Measurements from ENCODE around the gene DACH1. TPM values are rescaled to one million over a fixed set of nuclear protein-coding genes. Genes with fewer than 3 reads are reported as not detected.

DACH1 gene
- total and polyA plus RNA-seq, 11 donors = 1.2 to 3.8 (median 2.1) TPM

- no peaks in the 10 kb centered on the region for H3K36me3 ChIP-seq
- no peak for DNase-seq
- ATAC-seq = no peak
- H3K4me1 ChIP-seq = peaks cover 0 to 11% (median 0%) of the 10 kb centered on the region in 12 donors
- H3K9me3 ChIP-seq = no peaks in the 10 kb centered on the region
- WGBS, 4 donors = 88 to 96% (median 90%) methylated on average over 1 of the region's 1 CpG
- H3K27ac ChIP-seq = peak overlapping the region in 4 of 12 donors; percentile 4 to 26 (median 16)
- no peaks in the 10 kb centered on the region for H3K27me3 ChIP-seq
- H3K4me3 ChIP-seq = no peak overlapping the region
- TF ChIP-seq CTCF (IDR thresholded peaks at IDR 0.05) = no peak
- no peak for TF ChIP-seq POLR2A (IDR thresholded peaks at IDR 0.05)
- intact Hi-C loops (cut with DNase I) = no loop called here
Measured at GRCh38 chr13:71632721-71633120, 234.3 kb downstream of the DACH1 start.

GRCh38 chr13:71632206-71632605 is 234.8 kb downstream of the DACH1 start:
- no peak overlapping the region for H3K4me3 ChIP-seq
- ATAC-seq (no peak), DNase-seq (no peak)
- intact Hi-C loops (cut with DNase I) = no loop called here
- H3K27ac ChIP-seq = peak overlapping the region in 4 of 12 donors; percentile 4 to 26 (median 16)
- no peaks in the 10 kb centered on the region for H3K27me3 ChIP-seq
- TF ChIP-seq CTCF (IDR thresholded peaks at IDR 0.05) (no peak), POLR2A (IDR thresholded peaks at IDR 0.05) (no peak)
- WGBS, 4 donors = 51 to 69% (median 52%) methylated on average over 3 of the region's 3 CpGs
- no peaks in the 10 kb centered on the region for H3K36me3 ChIP-seq
- H3K4me1 ChIP-seq = peaks cover 0 to 11% (median 0%) of the 10 kb centered on the region in 12 donors
- no peaks in the 10 kb centered on the region for H3K9me3 ChIP-seq

- WGBS, 4 donors = 85 to 89% (median 87%) methylated on average over 3 of the region's 3 CpGs
- no peak for DNase-seq
- Histone ChIP-seq H3K9me3 (no peaks in the 10 kb centered on the region), H3K36me3 (no peaks in the 10 kb centered on the region), H3K4me3 (no peak overlapping the region), H3K27me3 (no peaks in the 10 kb centered on the region), H3K27ac (no peak overlapping the region), H3K4me1 (peaks cover 0 to 28% (median 9%) of the 10 kb centered on the region in 12 donors)
- TF ChIP-seq CTCF (IDR thresholded peaks at IDR 0.05) = no peak
- TF ChIP-seq POLR2A (IDR thresholded peaks at IDR 0.05) = no peak
- intact Hi-C loops (cut with DNase I) = loop anchor here in 5 of 10 donors (5.0 to 10.0 kb wide), 3 partner anchors 233 to 238 kb away; partner anchors contain the start of gene DACH1 (in 4 of the 5)
- ATAC-seq = no peak
Measured at GRCh38 chr13:71629167-71629566, 237.8 kb downstream of the DACH1 start.

- WGBS, 4 donors = 78 to 85% (median 84%) methylated on average over 4 of the region's 4 CpGs
- Histone ChIP-seq H3K4me1 (peaks cover 0 to 25% (median 8%) of the 10 kb centered on the region in 12 donors), H3K4me3 (no peak overlapping the region), H3K27me3 (no peaks in the 10 kb centered on the region), H3K27ac (peak overlapping the region in 6 of 12 donors; percentile 11 to 68 (median 54)), H3K9me3 (no peaks in the 10 kb centered on the region), H3K36me3 (no peaks in the 10 kb centered on the region)
- intact Hi-C loops (cut with DNase I) = loop anchor here in 5 of 10 donors (5.0 to 10.0 kb wide), 3 partner anchors 236 to 241 kb away; partner anchors contain the start of gene DACH1 (in 4 of the 5)
- ATAC-seq (no peak), DNase-seq (no peak)
- no peak for TF ChIP-seq CTCF (IDR thresholded peaks at IDR 0.05)
Measured at GRCh38 chr13:71626421-71627117, 240.4 kb downstream of the DACH1 start.
